Activated T-helper 1 cell treated with anti-CD3 and anti-CD28 coated beads, Interleukin-12 subunit alpha, Interleukin-12 subunit beta, Interleukin-2, Interleukin-4 antibody, amounts not matched to agents 30 ng/mL and 10 ng/mL and 1 ng/mL, durations not matched to agents 14 hours and 24 hours and 36 hours (primary cell): ENCODE measurements around the gene SYT1. TPM values are rescaled to one million over a fixed set of nuclear protein-coding genes. Genes with fewer than 3 reads are reported as not detected.

Experiments used
- DNase-seq: peaks from one replicate; pipeline ENCODE4 v3.0.0; 2021; ENCODE audit warnings: low spot score
- H3K27ac Mint-ChIP-seq: one replicate; pipeline ENCODE4 v1.8.0; 2021; ENCODE audit warnings: mild to moderate bottlenecking, mixed read lengths
- H3K27me3 Mint-ChIP-seq: one replicate; pipeline ENCODE4 v1.8.0; 2022; ENCODE audit warnings: mild to moderate bottlenecking, moderate library complexity, mixed read lengths; ENCODE audit not compliant: insufficient read depth
- H3K36me3 Mint-ChIP-seq: one replicate; pipeline ENCODE4 v1.8.0; 2021; ENCODE audit warnings: low read depth, mixed read lengths
- H3K4me1 Mint-ChIP-seq: one replicate; pipeline ENCODE4 v1.8.0; 2021; ENCODE audit warnings: low read depth, mixed read lengths
- H3K4me3 Mint-ChIP-seq: one replicate; pipeline ENCODE4 v1.8.0; 2021; ENCODE audit warnings: mild to moderate bottlenecking, moderate library complexity, mixed read lengths
- H3K9me3 Mint-ChIP-seq: one replicate; pipeline ENCODE4 v1.8.0; 2021; ENCODE audit warnings: mixed read lengths
- intact Hi-C: fragments of 100-400 bp; cut with micrococcal nuclease; formaldehyde crosslinking; loops from one replicate; pipeline ENCODE4 v1.15.1; 2024
- total RNA-seq: library from RNA; stranded (reverse); gene quantifications from 2 replicates; pipeline ENCODE4 v1.2.3, GENCODE V29; 2022

Gene SYT1
- total RNA-seq, 1 donor from 2014 or later, result not detected

DNA sequence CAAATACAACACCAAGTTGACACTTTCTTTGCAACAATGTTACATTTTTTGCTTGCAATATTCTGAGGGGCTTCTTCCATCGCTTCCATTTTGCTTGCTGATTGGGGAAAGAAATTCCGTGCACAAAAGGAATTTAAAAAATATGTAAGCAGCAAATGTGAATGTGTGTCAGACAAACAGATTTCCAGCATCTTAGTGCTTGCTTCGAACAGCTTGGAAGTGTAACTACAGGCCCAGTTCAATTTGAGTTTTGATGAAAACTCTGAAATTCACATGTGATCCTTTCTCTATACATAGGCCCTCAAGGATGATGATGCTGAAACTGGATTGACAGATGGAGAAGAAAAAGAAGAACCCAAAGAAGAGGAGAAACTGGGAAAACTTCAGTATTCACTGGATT is 427.1 kb downstream of the SYT1 start:
- no peaks in the 10 kb centered on the region for H3K4me1 Mint-ChIP-seq
- intact Hi-C loops, result no loop called here
- no peaks in the 10 kb centered on the region for H3K36me3 Mint-ChIP-seq
- H3K27ac Mint-ChIP-seq, result no peak overlapping the region
- H3K27me3 Mint-ChIP-seq, result no peaks in the 10 kb centered on the region
- no peak overlapping the region for H3K4me3 Mint-ChIP-seq
- H3K9me3 Mint-ChIP-seq, result peaks cover 3% of the 10 kb centered on the region
- DNase-seq, result no peak

- H3K4me1 Mint-ChIP-seq, result no peaks in the 10 kb centered on the region
- no peaks in the 10 kb centered on the region for H3K27me3 Mint-ChIP-seq
- no peak for DNase-seq
- intact Hi-C loops, result no loop called here
- no peak overlapping the region for H3K27ac Mint-ChIP-seq
- peaks cover 3% of the 10 kb centered on the region for H3K9me3 Mint-ChIP-seq
- no peak overlapping the region for H3K4me3 Mint-ChIP-seq
- no peaks in the 10 kb centered on the region for H3K36me3 Mint-ChIP-seq
Observed at GRCh38 chr12:79294590-79294989, 430.0 kb downstream of the SYT1 start.

DNA sequence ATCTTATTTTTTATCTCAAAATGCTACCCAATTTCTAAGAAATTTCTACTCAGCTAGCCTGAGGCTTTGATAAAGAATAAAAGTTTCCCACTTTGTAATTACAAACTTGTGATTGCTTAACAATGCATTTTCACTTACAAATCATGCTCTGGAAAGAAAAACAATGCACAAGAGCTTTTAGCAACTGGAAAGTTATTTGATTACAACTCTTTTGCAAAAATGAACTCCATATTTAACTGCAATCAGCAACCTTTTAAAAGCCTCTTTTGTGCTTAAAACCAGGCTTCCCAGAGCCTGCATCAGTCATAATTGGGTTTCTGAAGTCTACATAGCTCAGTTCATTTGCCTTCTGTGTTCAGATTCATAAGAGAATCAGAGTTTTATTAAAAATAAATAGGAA is 431.0 kb downstream of the SYT1 start:
- Mint-ChIP-seq H3K36me3 (no peaks in the 10 kb centered on the region), H3K9me3 (peaks cover under 1% of the 10 kb centered on the region), H3K27me3 (no peaks in the 10 kb centered on the region), H3K27ac (no peak overlapping the region), H3K4me1 (no peaks in the 10 kb centered on the region), H3K4me3 (no peak overlapping the region)
- intact Hi-C loops, result no loop called here
- no peak for DNase-seq

GRCh38 chr12:79296133-79296532 is 431.6 kb downstream of the SYT1 start:
- H3K36me3 Mint-ChIP-seq, result no peaks in the 10 kb centered on the region
- no peaks in the 10 kb centered on the region for H3K9me3 Mint-ChIP-seq
- H3K27ac Mint-ChIP-seq, result no peak overlapping the region
- intact Hi-C loops, result no loop called here
- H3K4me3 Mint-ChIP-seq, result no peak overlapping the region
- no peak for DNase-seq
- H3K27me3 Mint-ChIP-seq, result no peaks in the 10 kb centered on the region
- no peaks in the 10 kb centered on the region for H3K4me1 Mint-ChIP-seq

GRCh38 chr12:79296871-79297270 is 432.3 kb downstream of the SYT1 start:
- no peak overlapping the region for H3K4me3 Mint-ChIP-seq
- H3K27ac Mint-ChIP-seq, result no peak overlapping the region
- intact Hi-C loops, result no loop called here
- H3K36me3 Mint-ChIP-seq, result no peaks in the 10 kb centered on the region
- H3K9me3 Mint-ChIP-seq, result no peaks in the 10 kb centered on the region
- H3K27me3 Mint-ChIP-seq, result no peaks in the 10 kb centered on the region
- no peak for DNase-seq
- H3K4me1 Mint-ChIP-seq, result no peaks in the 10 kb centered on the region

DNA sequence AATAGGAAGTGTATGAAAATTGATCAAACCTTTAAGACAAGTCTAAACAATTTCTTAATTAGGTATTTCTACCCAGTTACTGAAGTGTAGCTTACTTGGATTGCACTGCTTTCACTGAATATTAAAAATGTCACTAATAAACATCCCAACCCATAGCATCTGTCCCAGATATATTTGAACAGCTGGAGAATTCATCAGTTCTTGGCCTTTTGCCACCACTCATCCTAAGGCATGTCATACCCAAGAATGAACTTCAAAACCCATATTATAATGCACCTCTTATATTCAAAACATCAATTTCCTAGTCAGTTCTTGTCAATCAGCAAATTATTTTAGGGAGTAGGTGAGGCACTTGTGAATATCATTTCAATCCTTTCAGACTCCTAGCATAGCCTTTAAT is 433.9 kb downstream of the SYT1 start:
- no peak overlapping the region for H3K4me3 Mint-ChIP-seq
- no peak overlapping the region for H3K27ac Mint-ChIP-seq
- H3K9me3 Mint-ChIP-seq, result no peaks in the 10 kb centered on the region
- H3K4me1 Mint-ChIP-seq, result no peaks in the 10 kb centered on the region
- no peaks in the 10 kb centered on the region for H3K27me3 Mint-ChIP-seq
- no peak for DNase-seq
- no peaks in the 10 kb centered on the region for H3K36me3 Mint-ChIP-seq
- intact Hi-C loops, result no loop called here

- Mint-ChIP-seq H3K27ac (no peak overlapping the region), H3K4me3 (no peak overlapping the region), H3K36me3 (no peaks in the 10 kb centered on the region), H3K27me3 (no peaks in the 10 kb centered on the region), H3K9me3 (no peaks in the 10 kb centered on the region), H3K4me1 (no peaks in the 10 kb centered on the region)
- DNase-seq, result no peak
- intact Hi-C loops, result no loop called here
Observed at GRCh38 chr12:79299447-79300198, 435.0 kb downstream of the SYT1 start.

DNA sequence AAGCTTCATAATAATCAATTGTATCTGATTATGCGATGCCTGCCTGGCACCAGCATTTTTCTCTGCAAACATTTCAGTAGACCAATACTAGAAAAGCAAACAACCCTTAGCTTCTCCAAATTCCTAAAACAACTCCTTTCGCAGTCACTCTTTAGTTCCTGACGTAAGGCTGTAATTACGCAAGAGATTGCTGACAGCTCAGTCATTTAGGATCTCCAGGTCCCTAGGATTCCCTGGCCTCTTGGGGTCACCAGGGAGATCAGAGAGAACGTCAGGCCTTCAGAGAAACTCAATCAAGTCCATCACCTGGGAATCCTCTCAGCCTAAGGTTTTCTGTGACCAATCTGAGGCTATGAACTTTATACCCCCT is 435.6 kb downstream of the SYT1 start:
- intact Hi-C loops, result no loop called here
- no peaks in the 10 kb centered on the region for H3K36me3 Mint-ChIP-seq
- H3K4me3 Mint-ChIP-seq, result no peak overlapping the region
- H3K9me3 Mint-ChIP-seq, result no peaks in the 10 kb centered on the region
- H3K4me1 Mint-ChIP-seq, result no peaks in the 10 kb centered on the region
- DNase-seq, result no peak
- no peaks in the 10 kb centered on the region for H3K27me3 Mint-ChIP-seq
- no peak overlapping the region for H3K27ac Mint-ChIP-seq

DNA sequence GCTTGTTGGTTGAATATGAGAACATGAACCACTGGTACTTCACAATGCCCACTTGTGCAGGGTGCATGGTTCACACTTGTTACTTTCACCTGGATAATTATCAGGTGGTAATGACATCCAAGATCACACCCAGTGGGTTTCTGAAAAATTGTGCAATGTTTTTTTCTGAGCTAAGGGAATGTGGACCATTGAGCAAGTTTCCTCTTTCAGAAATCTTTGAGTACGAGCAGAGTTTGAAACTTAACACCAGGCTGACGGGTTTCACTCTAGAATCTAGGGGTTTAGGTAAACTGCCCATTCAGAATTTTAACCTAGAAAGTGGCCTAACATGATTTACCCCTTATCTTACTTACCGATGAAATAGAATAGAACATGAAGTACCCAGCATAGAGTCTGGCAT is 436.6 kb downstream of the SYT1 start:
- Mint-ChIP-seq H3K9me3 (no peaks in the 10 kb centered on the region), H3K36me3 (no peaks in the 10 kb centered on the region), H3K4me1 (no peaks in the 10 kb centered on the region), H3K27me3 (no peaks in the 10 kb centered on the region), H3K27ac (no peak overlapping the region), H3K4me3 (no peak overlapping the region)
- no peak for DNase-seq
- intact Hi-C loops, result no loop called here

- no peaks in the 10 kb centered on the region for H3K4me1 Mint-ChIP-seq
- H3K4me3 Mint-ChIP-seq, result no peak overlapping the region
- intact Hi-C loops, result no loop called here
- H3K27ac Mint-ChIP-seq, result no peak overlapping the region
- H3K36me3 Mint-ChIP-seq, result no peaks in the 10 kb centered on the region
- no peak for DNase-seq
- H3K27me3 Mint-ChIP-seq, result no peaks in the 10 kb centered on the region
- H3K9me3 Mint-ChIP-seq, result no peaks in the 10 kb centered on the region
Observed at GRCh38 chr12:79302162-79302814, 437.7 kb downstream of the SYT1 start.

DNA sequence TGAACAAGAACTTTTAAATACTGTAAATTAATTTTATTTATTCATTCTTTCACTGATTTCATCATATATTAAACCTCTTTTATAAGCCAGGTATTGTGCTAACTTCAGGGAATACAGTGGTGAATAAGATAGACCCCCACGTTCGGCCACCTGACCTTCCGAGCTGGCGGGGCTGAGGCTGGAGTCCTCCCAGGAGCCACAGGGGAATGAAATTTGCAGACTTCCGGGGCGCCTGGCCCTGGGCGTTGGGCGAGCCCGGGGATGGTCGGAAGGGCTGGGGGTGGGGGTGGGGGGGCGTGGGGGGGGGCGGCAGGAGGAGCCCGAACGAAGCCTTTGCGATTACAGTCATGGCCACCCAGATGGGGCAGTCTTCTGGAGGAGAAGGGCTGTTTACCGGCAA is 442.8 kb downstream of the SYT1 start:
- H3K27me3 Mint-ChIP-seq, result no peaks in the 10 kb centered on the region
- no peaks in the 10 kb centered on the region for H3K4me1 Mint-ChIP-seq
- no peak for DNase-seq
- intact Hi-C loops, result no loop called here
- H3K27ac Mint-ChIP-seq, result no peak overlapping the region
- H3K9me3 Mint-ChIP-seq, result no peaks in the 10 kb centered on the region
- no peaks in the 10 kb centered on the region for H3K36me3 Mint-ChIP-seq
- H3K4me3 Mint-ChIP-seq, result no peak overlapping the region

- H3K27me3 Mint-ChIP-seq, result no peaks in the 10 kb centered on the region
- no peak for DNase-seq
- H3K36me3 Mint-ChIP-seq, result no peaks in the 10 kb centered on the region
Observed at GRCh38 chr12:79309039-79309438, 444.5 kb downstream of the SYT1 start.

DNA sequence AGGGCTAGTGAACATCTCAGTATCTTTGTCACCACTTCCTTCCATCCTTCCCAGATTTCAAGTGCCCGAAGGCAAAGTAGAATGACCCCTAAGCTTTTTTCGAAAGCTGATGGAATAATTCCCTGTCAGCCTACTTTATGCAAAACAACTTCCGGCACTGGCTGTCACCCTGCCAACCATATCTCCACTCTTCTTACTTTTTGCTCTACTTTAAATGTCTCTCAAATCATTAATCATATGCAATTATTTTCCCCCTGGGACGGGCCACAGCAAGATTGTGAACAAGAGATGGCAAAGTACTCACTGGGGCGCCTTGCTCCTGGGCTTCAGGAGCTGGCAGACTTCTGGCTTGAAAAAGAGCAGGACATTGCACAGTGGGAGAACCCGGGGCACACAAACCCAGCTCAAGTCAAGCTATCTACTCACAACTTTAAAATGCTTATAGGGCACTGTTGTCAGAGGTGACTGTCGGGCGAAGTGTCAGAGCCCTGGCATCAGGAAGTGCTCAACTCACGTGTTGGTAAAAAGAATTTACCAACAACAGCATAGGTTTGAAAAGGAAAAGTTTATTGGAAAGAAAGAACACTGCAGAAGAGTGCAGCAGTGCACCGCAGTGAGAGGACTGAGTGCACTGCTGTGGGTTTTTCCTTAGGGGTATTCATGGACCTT is 452.7 kb downstream of the SYT1 start:
- H3K36me3 Mint-ChIP-seq, result no peaks in the 10 kb centered on the region
- H3K9me3 Mint-ChIP-seq, result peaks cover 11% of the 10 kb centered on the region
- H3K27me3 Mint-ChIP-seq, result no peaks in the 10 kb centered on the region
- no peak overlapping the region for H3K4me3 Mint-ChIP-seq
- no peaks in the 10 kb centered on the region for H3K4me1 Mint-ChIP-seq
- DNase-seq, result no peak
- H3K27ac Mint-ChIP-seq, result no peak overlapping the region
- intact Hi-C loops, result no loop called here

More at GRCh38 chr12:79309039-79309438, 444.5 kb downstream of the SYT1 start:
- no peak overlapping the region for H3K4me3 Mint-ChIP-seq
- H3K9me3 Mint-ChIP-seq, result no peaks in the 10 kb centered on the region
- no peak overlapping the region for H3K27ac Mint-ChIP-seq
- H3K4me1 Mint-ChIP-seq, result no peaks in the 10 kb centered on the region
- intact Hi-C loops, result no loop called here
